ENCODE measurements around the gene CPB1.
"Not testable (repeated sequence)": the region's sequence is repeated elsewhere in the genome, so short reads cannot be mapped to it uniquely, and the experiment has no call there.

The CPB1 gene

GRCh38 chr3:148827585-148827984, at the start of gene CPB1:
Gene CPB1 (plus strand): TSS chr3:148827811. CDS start chr3:148827824, 13 bp downstream.
- no peak for DNase-seq

- DNase-seq: no peak
These were observed 48.7 kb upstream of the CPB1 start for GRCh38 chr3:148778926-148779325.

- not testable (repeated sequence) for DNase-seq
These were observed 42.6 kb upstream of the CPB1 start for GRCh38 chr3:148785026-148785425.

- DNase-seq: not testable (repeated sequence)
These were observed 41.5 kb upstream of the CPB1 start for GRCh38 chr3:148786159-148786558.

GRCh38 chr3:148789146-148789545, 38.5 kb upstream of the CPB1 start:
- DNase-seq: no peak

- no peak for DNase-seq
These were observed 37.7 kb upstream of the CPB1 start for GRCh38 chr3:148789906-148790305.

- DNase-seq: no peak
These were observed 37.2 kb upstream of the CPB1 start for GRCh38 chr3:148790370-148790769.

- no peak for DNase-seq
These were observed 36.5 kb upstream of the CPB1 start for GRCh38 chr3:148790851-148791735.

- no peak for DNase-seq
These were observed 35.7 kb upstream of the CPB1 start for GRCh38 chr3:148791920-148792319.

GRCh38 chr3:148792516-148792915, 35.1 kb upstream of the CPB1 start:
- DNase-seq: no peak

GRCh38 chr3:148796799-148797198, 30.8 kb upstream of the CPB1 start:
- DNase-seq: no peak

GRCh38 chr3:148797795-148798194, 29.8 kb upstream of the CPB1 start:
- DNase-seq: no peak

GRCh38 chr3:148800414-148800813, 27.2 kb upstream of the CPB1 start:
- DNase-seq: no peak

- DNase-seq: no peak
These were observed 17.8 kb upstream of the CPB1 start for GRCh38 chr3:148809835-148810234.

- DNase-seq: no peak
These were observed 12.1 kb upstream of the CPB1 start for GRCh38 chr3:148815316-148816110.

- DNase-seq: no peak
These were observed 11.2 kb upstream of the CPB1 start for GRCh38 chr3:148816427-148816826.

GRCh38 chr3:148816981-148817525, 10.6 kb upstream of the CPB1 start:
- DNase-seq: no peak

GRCh38 chr3:148820361-148821245, 7.0 kb upstream of the CPB1 start:
- no peak for DNase-seq

GRCh38 chr3:148823026-148823425, 4.6 kb upstream of the CPB1 start:
- DNase-seq: no peak

GRCh38 chr3:148825476-148825875, 2.1 kb upstream of the CPB1 start:
- no peak for DNase-seq

GRCh38 chr3:148828136-148828690, 602 bp downstream of the CPB1 start:
- DNase-seq: no peak

- no peak for DNase-seq
These were observed 2.3 kb downstream of the CPB1 start for GRCh38 chr3:148829926-148830325.
